GM23248 (cell line): ENCODE data around the gene POMGNT2. TPM values are rescaled to one million over a fixed set of nuclear protein-coding genes. Genes with fewer than 3 reads are reported as not detected.

ENCODE experiments used
- DNase-seq: peaks from one replicate; pipeline ENCODE4 v3.0.0-alpha.2; 2015
- H2AFZ ChIP-seq: fragments of 200-600 bp; sonication (generic); 2 replicates; pipeline ENCODE4 v1.6.1; 2016; ENCODE audit warnings: antibody characterized with exemption
- H3F3A ChIP-seq: fragments of 200-600 bp; sonication (generic); 2 replicates; pipeline ENCODE4 v1.6.1; 2016; ENCODE audit warnings: mild to moderate bottlenecking, antibody characterized with exemption, mixed run types; ENCODE audit not compliant: insufficient read depth
- H3K27ac ChIP-seq: fragments of 200-600 bp; sonication (generic); 2 replicates; pipeline ENCODE4 v1.5.1; 2016; ENCODE audit warnings: mild to moderate bottlenecking
- H3K27me3 ChIP-seq: fragments of 200-600 bp; sonication (generic); replicated peaks from 2 replicates; pipeline ENCODE4 v1.6.1; 2016; ENCODE audit warnings: mild to moderate bottlenecking; ENCODE audit not compliant: insufficient read depth
- H3K36me3 ChIP-seq: fragments of 200-600 bp; sonication (generic); 2 replicates; pipeline ENCODE4 v1.6.1; 2016; ENCODE audit warnings: low read depth, mild to moderate bottlenecking
- H3K4me1 ChIP-seq: fragments of 200-600 bp; sonication (generic); 2 replicates; pipeline ENCODE4 v1.6.1; 2016; ENCODE audit warnings: mild to moderate bottlenecking; ENCODE audit not compliant: insufficient read depth
- H3K4me2 ChIP-seq: fragments of 200-600 bp; sonication (generic); one replicate; pipeline ENCODE4 v1.6.1; 2016; ENCODE audit warnings: mild to moderate bottlenecking; ENCODE audit not compliant: unreplicated experiment
- H3K4me3 ChIP-seq: fragments of 200-600 bp; sonication (generic); 2 replicates; pipeline ENCODE4 v1.5.1; 2016; ENCODE audit warnings: mild to moderate bottlenecking
- H3K79me2 ChIP-seq: fragments of 200-600 bp; sonication (generic); 2 replicates; pipeline ENCODE4 v1.6.1; 2016; ENCODE audit warnings: mild to moderate bottlenecking; ENCODE audit not compliant: insufficient read depth
- H3K9ac ChIP-seq: fragments of 200-600 bp; sonication (generic); 2 replicates; pipeline ENCODE4 v1.6.1; 2016; ENCODE audit warnings: mild to moderate bottlenecking
- H3K9me2 ChIP-seq: fragments of 200-600 bp; sonication (generic); 2 replicates; pipeline ENCODE4 v1.6.1; 2016; ENCODE audit warnings: mixed run types, mild to moderate bottlenecking, moderate library complexity; ENCODE audit not compliant: insufficient read depth
- H3K9me3 ChIP-seq: fragments of 200-600 bp; sonication (generic); one replicate; pipeline ENCODE4 v1.6.1; 2017; ENCODE audit warnings: low read depth
- H4K20me1 ChIP-seq: fragments of 200-600 bp; sonication (generic); 2 replicates; pipeline ENCODE4 v1.6.0; 2016; ENCODE audit not compliant: insufficient read depth
- EZH2 ChIP-seq: fragments of 200-600 bp; sonication (generic); IDR thresholded peaks from 2 replicates; pipeline ENCODE4 v1.6.1; 2018; ENCODE audit warnings: antibody characterized with exemption, mild to moderate bottlenecking; ENCODE audit not compliant: insufficient read depth, poor library complexity, severe bottlenecking
- EZH2phosphoT487 ChIP-seq: fragments of 200-600 bp; sonication (generic); IDR thresholded peaks from 2 replicates; pipeline ENCODE4 v1.6.1; 2018; ENCODE audit warnings: antibody characterized with exemption, moderate library complexity, mild to moderate bottlenecking, low read depth; ENCODE audit not compliant: insufficient read depth
- whole genome bisulfite sequencing, 2 experiments: methylation state at CpG; one replicate each; pipeline ENCODE4 v1.1.6; 2015 to 2017; ENCODE audit warnings: low lambda C conversion rate in 2 of 2, low coverage in 1 of 2; ENCODE audit errors: missing lambda C conversion rate in 2 of 2; 5-methylcytosine and 5-hydroxymethylcytosine counted together
- in situ Hi-C: fragments of 300-500 bp; cut with MboI; formaldehyde crosslinking; loops from 2 replicates; pipeline ENCODE4 v1.15.0; 2020
- polyA plus RNA-seq: library from polyadenylated mRNA; unstranded; fragments of >200 nt; fragmentation: Nextera tagmentation; extraction: Ambion mirVana; gene quantifications from 2 replicates; pipeline ENCODE4 v1.2.1, GENCODE V29; 2016
- total RNA-seq: library from RNA; depleted of rRNA; stranded (reverse); fragments of >200 nt; shearing (Covaris generic); gene quantifications from 2 replicates; pipeline ENCODE4 v1.2.3, GENCODE V29; 2014

Gene POMGNT2
- total and polyA plus RNA-seq, 2 experiments from 2014 or later = 10.6 to 11.6 TPM

DNA sequence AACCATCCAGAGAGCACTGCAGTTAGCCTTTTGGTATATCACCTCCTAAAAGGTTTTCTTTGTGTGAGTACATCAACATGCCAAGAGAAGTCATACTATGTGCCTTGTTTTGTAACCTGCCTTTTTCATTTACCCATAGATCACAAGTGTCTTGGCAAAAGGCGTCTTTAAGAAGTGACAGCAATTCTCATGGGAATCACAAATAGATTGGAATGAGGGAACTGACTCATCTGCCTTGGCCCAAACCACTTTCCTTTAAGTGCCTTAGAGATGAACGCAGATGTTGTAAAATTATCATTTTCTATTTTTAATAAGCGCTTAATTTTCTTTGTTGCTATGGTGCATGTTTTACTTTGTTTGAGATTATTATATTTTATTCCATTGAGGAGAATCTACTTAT lies 20.7 kb upstream of the POMGNT2 start:
- H3K9ac ChIP-seq = no peak overlapping the region
- in situ Hi-C loops = no loop called here
- no peaks in the 10 kb centered on the region for H4K20me1 ChIP-seq
- no peaks in the 10 kb centered on the region for H3K36me3 ChIP-seq
- H3F3A ChIP-seq = no peaks in the 10 kb centered on the region
- 0 out of 2 replicates have a peak, but pooled peaks cover 14% of the 10 kb centered on the region for H3K27me3 ChIP-seq
- peaks cover 6% of the 10 kb centered on the region for H3K9me3 ChIP-seq
- TF ChIP-seq EZH2 = no peak
- TF ChIP-seq EZH2phosphoT487 = no peak
- H3K4me2 ChIP-seq = no peak overlapping the region
- H3K79me2 ChIP-seq = no peaks in the 10 kb centered on the region
- H3K4me1 ChIP-seq = no peaks in the 10 kb centered on the region
- no peak overlapping the region for H3K27ac ChIP-seq
- no peak overlapping the region for H3K4me3 ChIP-seq
- 32 to 39% methylated on average over 3 of the region's 3 CpGs for WGBS, 2 experiments
- no peaks in the 10 kb centered on the region for H3K9me2 ChIP-seq
- no peak overlapping the region for H2AFZ ChIP-seq
- peak; percentile 44 for DNase-seq

GRCh38 chr3:43123895-43124294 lies 18.0 kb upstream of the POMGNT2 start:
- in situ Hi-C loops = no loop called here
- no peaks in the 10 kb centered on the region for H3K79me2 ChIP-seq
- no peak overlapping the region for H2AFZ ChIP-seq
- no peaks in the 10 kb centered on the region for H3K4me1 ChIP-seq
- peaks cover 6% of the 10 kb centered on the region for H3K9me3 ChIP-seq
- no peaks in the 10 kb centered on the region for H3K9me2 ChIP-seq
- no peaks in the 10 kb centered on the region for H4K20me1 ChIP-seq
- H3K27me3 ChIP-seq = peaks cover 18% of the 10 kb centered on the region
- TF ChIP-seq EZH2phosphoT487 (no peak), EZH2 (no peak)
- H3K27ac ChIP-seq = no peak overlapping the region
- H3K36me3 ChIP-seq = no peaks in the 10 kb centered on the region
- no peaks in the 10 kb centered on the region for H3F3A ChIP-seq
- no peak overlapping the region for H3K4me3 ChIP-seq
- no peak overlapping the region for H3K9ac ChIP-seq
- no peak for DNase-seq
- no peak overlapping the region for H3K4me2 ChIP-seq

- Histone ChIP-seq H2AFZ (no peak overlapping the region), H3K9me2 (no peaks in the 10 kb centered on the region), H3K4me2 (no peak overlapping the region), H3K36me3 (no peaks in the 10 kb centered on the region), H3F3A (no peaks in the 10 kb centered on the region), H3K4me1 (no peaks in the 10 kb centered on the region), H3K27me3 (peaks cover 18% of the 10 kb centered on the region), H4K20me1 (no peaks in the 10 kb centered on the region), H3K9ac (no peak overlapping the region), H3K4me3 (no peak overlapping the region), H3K9me3 (peaks cover 6% of the 10 kb centered on the region), H3K79me2 (no peaks in the 10 kb centered on the region), H3K27ac (no peak overlapping the region)
- 86 to 88% methylated on average over 3 of the region's 3 CpGs for WGBS, 2 experiments
- no peak for DNase-seq
- TF ChIP-seq EZH2 = no peak
- no peak for TF ChIP-seq EZH2phosphoT487
- in situ Hi-C loops = no loop called here
Measured at GRCh38 chr3:43120937-43121336, 15.1 kb upstream of the POMGNT2 start.

DNA sequence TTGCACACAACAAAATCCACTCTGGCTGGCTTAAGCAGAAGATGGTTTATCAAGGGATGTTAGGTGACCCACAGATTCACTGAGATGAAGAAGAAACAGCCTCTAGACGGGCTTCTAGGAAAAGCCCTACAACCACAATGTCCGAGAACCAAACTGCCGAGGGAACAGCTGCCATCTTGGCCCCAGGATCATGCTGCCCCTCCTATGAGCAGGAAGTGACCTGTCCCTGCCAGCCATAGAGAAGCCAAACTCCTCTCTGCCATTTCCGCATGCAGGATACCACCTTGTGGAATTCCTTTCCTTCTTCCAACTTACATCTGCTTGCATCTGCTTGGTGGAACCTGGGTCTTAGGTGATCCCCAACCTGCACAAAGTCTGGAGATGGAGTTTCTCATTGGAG lies 11.4 kb upstream of the POMGNT2 start:
- Histone ChIP-seq H3K36me3 (no peaks in the 10 kb centered on the region), H3K27ac (no peak overlapping the region), H3F3A (no peaks in the 10 kb centered on the region), H3K27me3 (peaks cover 19% of the 10 kb centered on the region), H3K79me2 (no peaks in the 10 kb centered on the region), H3K9me3 (no peaks in the 10 kb centered on the region), H4K20me1 (no peaks in the 10 kb centered on the region), H2AFZ (no peak overlapping the region), H3K9me2 (no peaks in the 10 kb centered on the region), H3K4me1 (no peaks in the 10 kb centered on the region), H3K4me3 (no peak overlapping the region), H3K4me2 (no peak overlapping the region), H3K9ac (no peak overlapping the region)
- in situ Hi-C loops = no loop called here
- no peak for DNase-seq
- WGBS, 2 experiments = 81% methylated on average over 3 to 4 of the region's 4 CpGs
- TF ChIP-seq EZH2phosphoT487 (no peak), EZH2 (no peak)

GRCh38 chr3:43113671-43114070 lies 7.8 kb upstream of the POMGNT2 start:
- H3K9me2 ChIP-seq = no peaks in the 10 kb centered on the region
- no peaks in the 10 kb centered on the region for H4K20me1 ChIP-seq
- no peak for TF ChIP-seq EZH2
- no peak for TF ChIP-seq EZH2phosphoT487
- no peaks in the 10 kb centered on the region for H3K9me3 ChIP-seq
- H3K27me3 ChIP-seq = peaks cover 6% of the 10 kb centered on the region
- H3F3A ChIP-seq = no peaks in the 10 kb centered on the region
- H3K9ac ChIP-seq = no peak overlapping the region
- no peak overlapping the region for H3K4me2 ChIP-seq
- no peak overlapping the region for H3K27ac ChIP-seq
- no peaks in the 10 kb centered on the region for H3K79me2 ChIP-seq
- DNase-seq = no peak
- H3K4me1 ChIP-seq = no peaks in the 10 kb centered on the region
- no peaks in the 10 kb centered on the region for H3K36me3 ChIP-seq
- WGBS, 2 experiments = 27 to 33% methylated on average over 3 of the region's 3 CpGs
- in situ Hi-C loops = no loop called here
- H2AFZ ChIP-seq = no peak overlapping the region
- H3K4me3 ChIP-seq = no peak overlapping the region
